NCI-H1930 (cell line): ENCODE measurements around the gene SCMH1.

Experiments used
- DNase-seq, 2 experiments: peaks; one replicate each; lab custom pipeline; 2025; lab: John Stamatoyannopoulos, UW

SCMH1 gene

DNA sequence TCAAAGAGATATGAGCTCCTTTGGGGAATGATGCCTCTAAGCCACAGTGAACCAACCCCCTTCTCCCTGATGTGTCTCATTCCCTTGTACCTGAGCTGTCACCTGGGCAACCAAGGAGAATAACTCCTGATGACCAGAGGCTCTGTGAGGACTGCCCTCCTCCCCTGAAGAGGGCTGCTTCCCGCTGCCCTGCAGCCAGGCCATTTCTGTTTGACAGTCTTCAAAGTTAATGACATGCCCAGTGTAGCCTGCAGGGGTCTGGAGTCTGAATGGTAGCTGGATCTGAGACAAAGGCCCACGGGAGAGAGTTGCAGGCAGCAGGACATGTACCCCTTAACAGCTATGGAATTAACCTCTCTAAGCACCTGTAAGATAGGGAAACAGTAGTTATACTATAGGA, 217.2 kb downstream of the SCMH1 start:
- no peak for DNase-seq

DNA sequence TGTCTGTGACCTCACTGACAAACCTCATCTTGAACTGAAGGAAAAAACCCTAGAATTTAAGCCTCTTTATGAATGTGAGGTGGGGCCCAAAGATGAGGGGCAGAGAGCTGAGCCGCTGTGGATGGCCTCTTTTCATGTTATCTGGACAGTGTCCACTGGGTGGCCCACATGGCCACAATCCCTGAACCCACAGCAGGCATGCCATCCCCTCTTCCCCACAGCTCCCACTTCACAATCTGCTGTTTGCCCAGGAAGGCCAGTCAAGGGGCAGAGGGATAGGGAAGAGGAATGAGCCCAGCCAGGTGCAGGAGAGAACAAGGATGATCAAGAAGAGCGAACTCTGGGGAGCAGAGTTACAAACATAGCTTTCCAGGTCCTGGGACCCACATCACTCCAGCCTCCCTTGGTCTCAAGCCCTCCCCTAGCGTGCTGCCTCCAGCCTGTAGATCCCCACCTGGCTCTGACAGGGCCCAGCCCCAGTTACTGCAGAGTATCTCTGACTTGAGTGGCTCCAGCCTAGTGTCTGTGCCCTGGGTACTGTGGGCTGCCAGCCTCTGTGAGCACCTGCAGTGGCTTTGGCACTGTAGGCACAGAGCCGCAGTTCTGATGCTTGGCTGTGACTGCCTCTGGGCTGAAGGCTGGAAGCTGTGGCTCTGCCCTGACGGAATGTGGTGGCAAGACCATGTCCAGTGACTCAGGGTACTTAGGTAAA, 218.7 kb downstream of the SCMH1 start:
- DNase-seq, result no peak

GRCh38 chr1:41022424-41022823, 219.7 kb downstream of the SCMH1 start:
- DNase-seq, result no peak

- DNase-seq, result no peak
These were observed 220.4 kb downstream of the SCMH1 start, which contains the start of gene SLFNL1 for GRCh38 chr1:41021526-41022308. Gene SLFNL1 (minus strand): TSS chr1:41021725. CDS start chr1:41020660, 1,065 bp downstream.

- DNase-seq, result no peak
These were observed 221.5 kb downstream of the SCMH1 start for GRCh38 chr1:41020654-41021053.

- DNase-seq, result no peak
These were observed 222.0 kb downstream of the SCMH1 start for GRCh38 chr1:41020109-41020576.

GRCh38 chr1:41019353-41019745, 222.8 kb downstream of the SCMH1 start:
- no peak for DNase-seq

DNA sequence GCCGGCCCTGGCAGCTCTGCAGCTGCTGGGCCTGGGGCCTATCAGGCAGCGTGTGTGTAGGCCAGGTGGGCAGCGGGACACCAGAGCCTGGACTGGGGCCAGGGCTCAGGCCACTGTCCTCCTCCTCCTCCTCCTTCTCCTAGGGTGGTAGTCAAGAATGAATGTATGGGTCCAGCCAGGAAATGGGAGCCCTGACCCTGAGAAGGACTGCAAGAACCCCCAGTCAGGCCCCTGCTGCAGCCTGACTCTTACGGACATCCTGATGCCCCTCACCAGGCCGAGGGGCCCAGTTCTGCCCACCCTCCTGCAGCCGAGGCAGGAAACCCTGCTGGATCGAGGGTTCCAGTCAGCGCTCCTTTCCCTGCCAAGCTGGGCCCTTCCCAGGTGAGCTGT, 224.1 kb downstream of the SCMH1 start:
- DNase-seq, result no peak

GRCh38 chr1:41017141-41018017, 224.7 kb downstream of the SCMH1 start:
- no peak for DNase-seq

GRCh38 chr1:41015897-41016470, 226.1 kb downstream of the SCMH1 start:
- DNase-seq, result no peak

GRCh38 chr1:41015281-41015896, 226.7 kb downstream of the SCMH1 start:
- DNase-seq, result no peak

GRCh38 chr1:41014871-41015270, 227.2 kb downstream of the SCMH1 start:
- DNase-seq, result no peak

DNA sequence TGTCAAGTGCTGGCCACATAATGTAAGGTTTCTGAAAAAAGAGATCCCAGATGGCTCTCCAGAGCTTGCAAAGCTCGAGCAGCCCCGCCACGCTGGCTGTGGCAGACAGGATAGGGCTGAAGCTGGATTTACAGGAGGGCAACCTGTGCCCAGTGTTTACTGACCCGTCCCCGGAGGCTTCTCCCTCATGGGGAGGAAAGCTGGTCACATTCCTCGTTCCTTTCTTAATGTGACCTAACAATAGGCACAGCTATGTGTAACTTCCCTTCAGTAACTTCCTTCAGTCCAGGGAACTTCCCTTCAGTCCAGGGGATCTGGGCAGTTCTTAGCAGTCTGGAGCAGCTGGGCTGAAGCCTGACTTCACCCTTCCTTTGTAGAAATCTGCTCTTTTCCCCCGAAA, 228.3 kb downstream of the SCMH1 start:
- no peak for DNase-seq

DNA sequence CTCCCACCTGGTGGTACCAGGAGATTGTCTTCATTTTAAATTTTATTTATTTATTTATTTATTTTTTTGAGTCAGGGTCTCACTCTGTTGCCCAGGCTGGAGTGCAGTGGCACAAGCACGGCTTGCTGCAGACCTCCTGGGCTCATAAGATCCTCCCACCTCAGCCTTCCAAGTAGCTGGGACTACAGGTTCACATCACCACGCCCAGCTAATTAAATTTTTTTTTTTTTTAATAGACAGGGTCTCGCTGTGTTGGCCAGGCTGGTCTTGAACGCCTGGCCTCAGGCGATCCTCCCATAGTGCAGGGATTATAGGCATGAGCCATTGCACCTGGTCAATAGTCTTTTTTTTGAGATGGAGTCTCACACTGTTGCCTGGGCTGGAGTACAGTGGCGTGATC, 229.1 kb downstream of the SCMH1 start:
- DNase-seq, result no peak

GRCh38 chr1:41010345-41010744, 231.8 kb downstream of the SCMH1 start:
- no peak for DNase-seq

GRCh38 chr1:41009466-41009865, 232.6 kb downstream of the SCMH1 start:
- no peak for DNase-seq

DNA sequence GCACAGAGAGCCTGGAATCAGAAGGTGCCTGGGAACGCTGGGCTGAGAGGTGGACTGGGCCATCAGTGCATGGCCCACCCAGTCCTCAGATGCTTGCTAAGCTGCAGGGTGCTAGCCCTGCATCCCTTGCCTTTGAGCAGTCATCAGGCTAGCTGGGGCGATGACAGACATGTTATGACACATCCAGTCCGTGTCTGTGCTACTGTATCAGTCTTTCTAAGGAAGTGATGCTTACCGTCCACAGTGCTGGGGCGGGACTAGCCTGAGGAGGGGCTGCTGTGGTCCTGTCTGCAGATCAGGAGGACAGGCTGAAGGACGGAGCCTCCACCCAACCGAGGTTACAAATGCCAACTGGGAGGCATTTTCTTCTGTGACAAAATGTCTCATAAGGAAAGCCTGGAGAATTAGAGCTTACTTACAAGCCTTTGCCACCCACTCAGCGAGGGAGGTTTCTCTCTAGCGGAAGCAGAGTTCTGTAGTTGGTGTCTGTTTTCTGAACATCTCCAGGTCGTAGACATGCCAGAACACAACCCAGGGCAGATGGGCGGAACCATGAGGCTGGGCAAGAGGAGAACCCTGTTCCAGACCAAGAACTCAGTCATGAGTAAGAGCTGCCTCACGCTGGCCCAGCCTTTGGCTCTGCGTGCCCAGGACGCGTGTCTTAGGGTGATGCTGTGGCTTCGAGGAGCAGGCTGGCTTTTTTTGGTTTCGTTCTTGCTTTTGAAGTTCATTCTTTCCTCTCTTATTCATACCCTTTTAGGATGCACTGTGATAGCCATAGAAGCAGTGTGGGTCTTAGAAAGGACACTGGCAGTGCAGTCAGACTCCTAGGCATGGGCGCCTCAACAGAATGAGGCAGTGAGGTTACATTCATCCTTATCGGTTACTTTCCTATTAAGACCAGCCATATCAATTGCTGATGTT, 234.9 kb downstream of the SCMH1 start:
- no peak for DNase-seq

GRCh38 chr1:41005876-41006275, 236.2 kb downstream of the SCMH1 start:
- DNase-seq, result no peak

- DNase-seq, result no peak
These were observed 238.4 kb downstream of the SCMH1 start for GRCh38 chr1:41003640-41004220.

GRCh38 chr1:41003127-41003639, 238.9 kb downstream of the SCMH1 start:
- no peak for DNase-seq
